ENCODE results near the gene TDRD9. TPM values are rescaled to one million over a fixed set of nuclear protein-coding genes. Genes with fewer than 3 reads are reported as not detected.

Gene TDRD9
- total RNA-seq, 2 experiments from 2014 or later = 0.16 to 0.54 TPM

DNA sequence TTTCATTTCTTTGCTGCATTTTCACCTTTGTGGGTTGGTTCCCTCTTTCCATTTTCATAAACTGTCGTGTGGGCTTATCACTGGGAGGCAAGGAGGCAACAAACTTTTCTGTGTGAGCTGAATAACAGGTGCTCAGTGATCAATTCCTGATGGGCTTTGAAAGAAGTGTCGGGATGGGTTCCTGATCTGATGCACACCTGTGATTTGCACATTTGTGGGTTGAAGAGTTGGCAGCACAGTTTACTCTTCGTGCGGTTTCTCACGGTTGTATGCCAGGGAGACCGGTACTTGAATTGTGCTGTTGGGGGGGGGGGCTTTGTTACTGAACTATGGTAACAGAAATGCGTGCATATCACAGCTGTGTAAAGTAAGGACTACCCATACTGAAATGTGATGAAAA is 141.3 kb downstream of the TDRD9 start:
- DNase-seq = no peak
- H3K27ac Mint-ChIP-seq = no peak overlapping the region
- H3K27me3 Mint-ChIP-seq = peaks cover 23% of the 10 kb centered on the region
- H3K9me3 Mint-ChIP-seq = peaks cover 16% of the 10 kb centered on the region
- H3K36me3 Mint-ChIP-seq = no peaks in the 10 kb centered on the region
- no peaks in the 10 kb centered on the region for H3K4me1 Mint-ChIP-seq
- H3K4me3 Mint-ChIP-seq = no peak overlapping the region

DNA sequence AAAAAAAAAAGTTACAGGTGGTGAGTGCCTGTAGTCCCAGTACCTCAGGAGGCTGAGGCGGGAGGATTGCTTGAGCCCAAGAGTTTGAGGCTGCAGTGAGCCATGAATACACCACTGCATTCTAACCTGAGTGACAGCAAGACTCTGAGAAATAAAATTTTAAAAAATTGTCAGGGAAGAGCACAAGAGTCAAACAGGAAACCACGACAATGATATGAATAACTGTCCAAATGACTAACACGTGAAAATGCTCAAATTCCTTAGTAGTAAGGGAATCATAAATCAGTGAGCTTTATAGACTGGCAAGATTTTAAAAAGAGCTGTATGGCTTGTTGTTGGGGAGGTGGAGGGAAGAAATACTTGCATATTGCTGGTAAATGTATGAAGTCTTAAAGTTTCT is 144.3 kb downstream of the TDRD9 start:
- Mint-ChIP-seq H3K27me3 (peaks cover 17% of the 10 kb centered on the region), H3K4me3 (no peak overlapping the region), H3K9me3 (peaks cover 9% of the 10 kb centered on the region), H3K36me3 (no peaks in the 10 kb centered on the region), H3K27ac (no peak overlapping the region), H3K4me1 (no peaks in the 10 kb centered on the region)
- DNase-seq = no peak

DNA sequence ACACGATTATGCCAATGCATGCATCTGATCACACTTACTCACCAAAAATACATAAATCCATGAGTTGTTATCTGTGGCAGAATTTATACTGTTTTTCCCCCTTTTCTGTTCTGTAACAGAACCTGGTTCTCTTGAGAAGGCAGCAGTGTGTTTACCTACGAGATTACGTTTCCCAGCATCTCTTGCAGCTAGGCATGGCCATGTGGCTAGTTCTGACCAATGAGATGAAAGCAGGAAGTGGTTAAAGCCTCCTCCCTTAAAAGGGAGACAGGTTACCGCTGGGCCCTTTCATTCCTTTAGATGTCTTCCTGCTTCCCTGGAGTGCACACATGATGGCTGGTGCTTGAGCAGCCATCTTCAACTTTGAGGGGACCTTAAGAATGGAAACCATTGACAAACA is 145.5 kb downstream of the TDRD9 start:
- H3K4me3 Mint-ChIP-seq = no peak overlapping the region

DNA sequence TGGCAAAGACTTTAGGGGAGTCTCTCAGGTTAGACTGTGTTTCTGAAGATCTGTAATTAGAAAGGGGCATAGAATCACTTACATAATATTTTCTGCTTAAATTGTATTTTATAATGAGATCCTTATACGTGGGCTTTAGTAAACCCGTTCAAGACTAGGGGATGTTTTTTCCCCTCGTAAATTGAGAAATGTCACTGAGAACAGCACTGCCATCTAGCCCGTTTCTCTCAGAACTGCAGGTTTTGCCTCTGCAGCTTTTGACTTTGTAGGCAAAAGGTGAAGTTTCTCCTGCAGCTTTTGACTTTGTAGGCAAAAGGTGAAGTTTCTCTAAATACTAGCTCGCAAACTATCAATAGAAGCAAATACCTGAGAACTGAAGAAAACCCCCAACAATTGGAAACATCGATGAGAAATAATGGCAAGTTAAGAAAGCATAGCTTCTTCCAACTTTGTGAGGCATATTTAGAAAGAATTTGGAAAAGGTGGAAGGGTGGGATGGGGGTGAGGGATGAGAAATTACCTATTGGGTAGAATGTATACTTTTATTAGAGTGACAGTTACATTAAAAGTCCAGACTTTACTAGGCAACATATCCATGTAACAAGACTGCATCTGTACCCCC is 147.4 kb downstream of the TDRD9 start:
- H3K27me3 Mint-ChIP-seq = peaks cover 10% of the 10 kb centered on the region
- DNase-seq = no peak
- H3K27ac Mint-ChIP-seq = no peak overlapping the region
- no peak overlapping the region for H3K4me3 Mint-ChIP-seq
- peaks cover 6% of the 10 kb centered on the region for H3K4me1 Mint-ChIP-seq
- H3K9me3 Mint-ChIP-seq = peaks cover 9% of the 10 kb centered on the region
- no peaks in the 10 kb centered on the region for H3K36me3 Mint-ChIP-seq

More for the DNA sequence above, 145.5 kb downstream of the TDRD9 start:
- Mint-ChIP-seq H3K36me3 (no peaks in the 10 kb centered on the region), H3K27ac (no peak overlapping the region), H3K4me1 (peaks cover 6% of the 10 kb centered on the region), H3K9me3 (peaks cover 9% of the 10 kb centered on the region), H3K27me3 (peaks cover 16% of the 10 kb centered on the region)
- DNase-seq = no peak

DNA sequence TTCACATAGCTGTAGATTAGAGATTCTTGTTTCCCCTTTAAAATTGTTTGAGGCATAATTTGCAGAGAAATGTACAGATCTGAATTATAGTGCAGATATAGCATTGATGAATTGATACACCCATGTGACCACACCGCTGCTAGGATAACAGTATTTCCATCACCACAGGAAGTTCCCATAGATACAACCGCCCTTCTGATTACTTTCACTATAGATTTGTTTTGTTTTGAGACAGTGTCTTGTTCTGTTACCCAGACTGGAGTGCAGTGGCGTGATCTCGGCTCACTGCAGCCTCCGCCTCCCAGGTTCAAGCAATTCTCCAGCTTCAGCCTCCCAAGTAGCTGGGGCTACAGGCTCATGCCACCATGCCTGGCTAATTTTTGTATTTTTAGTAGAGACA is 148.5 kb downstream of the TDRD9 start:
- Mint-ChIP-seq H3K36me3 (no peaks in the 10 kb centered on the region), H3K4me3 (no peak overlapping the region), H3K27ac (no peak overlapping the region), H3K4me1 (peaks cover 6% of the 10 kb centered on the region), H3K27me3 (peaks cover 10% of the 10 kb centered on the region), H3K9me3 (peaks cover 9% of the 10 kb centered on the region)
- DNase-seq = no peak

DNA sequence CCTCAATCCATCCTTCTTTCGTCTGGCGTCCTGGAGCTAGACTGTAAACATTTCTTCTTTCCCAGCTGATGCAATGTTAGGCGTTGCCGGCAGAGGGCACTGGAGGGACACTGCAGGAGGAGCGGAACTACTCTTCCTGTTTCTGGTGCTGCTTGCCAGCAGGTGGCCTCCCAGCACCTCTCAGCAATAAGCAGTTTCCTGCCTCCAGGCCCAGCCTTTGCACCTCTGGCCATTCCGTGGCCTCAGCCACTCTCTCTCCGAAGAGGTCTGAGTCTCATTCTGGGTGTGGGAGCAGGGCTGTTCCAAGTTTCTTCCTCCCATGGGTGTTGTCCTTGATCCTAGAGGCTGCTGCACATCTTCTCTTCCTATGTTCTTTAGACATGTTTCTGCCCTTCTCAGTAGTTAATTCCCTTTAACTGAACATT is 149.8 kb downstream of the TDRD9 start:
- Mint-ChIP-seq H3K27me3 (peaks cover 10% of the 10 kb centered on the region), H3K4me3 (no peak overlapping the region)

DNA sequence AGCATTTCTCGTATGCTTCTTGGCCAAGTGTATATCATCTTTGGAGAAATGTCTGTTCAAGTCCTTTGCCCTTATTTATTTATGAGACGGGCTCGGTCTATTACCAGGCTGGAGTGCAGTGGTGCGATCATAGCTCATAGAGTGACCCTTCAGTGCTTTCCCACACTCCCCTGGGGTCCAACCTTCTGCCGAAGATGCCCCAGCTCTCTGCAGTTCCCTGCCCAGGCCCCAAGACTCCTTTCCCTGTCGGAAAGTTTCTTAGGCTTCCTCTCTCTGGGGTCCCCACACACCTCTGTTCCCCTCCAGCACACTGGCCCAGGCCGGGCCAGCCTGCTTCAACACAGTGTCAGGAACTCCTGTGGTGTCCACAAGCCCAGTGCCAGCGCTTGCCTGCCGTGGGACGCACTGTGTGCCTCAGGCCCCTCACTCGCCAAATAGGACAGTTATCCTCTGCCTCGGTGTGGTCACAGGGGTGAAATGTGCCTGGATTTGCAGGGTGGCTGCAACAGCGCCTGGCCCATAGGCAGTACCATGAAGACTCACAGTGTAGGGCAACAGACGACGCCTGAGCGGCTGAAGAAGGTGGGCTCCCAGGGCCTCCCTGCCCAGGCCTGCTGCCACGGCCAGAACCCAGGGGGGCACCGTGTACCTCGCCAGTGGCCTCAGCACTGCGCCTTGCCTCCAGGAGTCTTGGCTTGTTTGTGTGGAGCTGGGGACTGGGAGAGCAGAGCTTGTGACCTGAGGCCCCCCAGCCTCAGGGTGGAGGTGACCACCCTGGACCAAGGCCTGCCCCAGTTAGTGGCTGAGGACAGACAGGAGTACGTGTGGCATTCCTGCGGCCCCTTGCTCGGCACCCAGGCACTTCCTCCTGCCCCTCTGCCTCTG is 152.4 kb downstream of the TDRD9 start:
- Mint-ChIP-seq H3K27me3 (peaks cover 22% of the 10 kb centered on the region), H3K27ac (no peak overlapping the region), H3K9me3 (no peaks in the 10 kb centered on the region), H3K4me3 (no peak overlapping the region), H3K4me1 (peaks cover 6% of the 10 kb centered on the region), H3K36me3 (no peaks in the 10 kb centered on the region)
- DNase-seq = no peak

More for the DNA sequence above, 149.8 kb downstream of the TDRD9 start:
- no peaks in the 10 kb centered on the region for H3K36me3 Mint-ChIP-seq
- no peak overlapping the region for H3K27ac Mint-ChIP-seq
- H3K9me3 Mint-ChIP-seq = peaks cover 4% of the 10 kb centered on the region
- H3K4me1 Mint-ChIP-seq = peaks cover 6% of the 10 kb centered on the region
- DNase-seq = peak; percentile 84

DNA sequence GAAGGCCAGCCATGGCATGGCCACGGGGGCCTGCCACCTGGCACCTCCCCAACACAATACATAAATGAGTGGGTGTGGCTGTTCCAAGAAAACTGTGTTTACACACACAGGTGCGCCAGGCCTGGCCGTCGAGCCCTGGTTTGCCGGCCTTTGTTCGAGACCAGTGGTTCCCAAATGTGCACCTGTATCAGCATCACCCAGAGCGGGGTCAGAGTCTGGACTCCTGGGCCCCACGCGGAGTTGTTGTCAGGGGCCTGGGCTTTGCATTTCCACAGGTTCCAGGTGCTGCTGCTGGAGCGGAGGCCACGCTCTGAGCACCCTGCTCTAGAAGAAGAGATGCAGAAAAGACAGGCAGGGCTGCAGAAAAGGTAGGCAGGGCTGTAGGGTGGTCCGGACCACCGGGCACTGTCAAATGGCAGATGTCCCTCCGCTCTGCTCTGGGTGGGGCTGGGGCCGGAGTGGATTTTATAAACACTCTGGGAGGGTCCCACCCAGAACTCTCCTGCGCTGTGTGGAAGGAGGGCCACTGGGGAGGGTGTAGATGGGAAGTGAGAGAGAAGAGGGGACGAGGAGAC is 153.1 kb downstream of the TDRD9 start:
- H3K36me3 Mint-ChIP-seq = no peaks in the 10 kb centered on the region
- no peak for DNase-seq
- no peak overlapping the region for H3K4me3 Mint-ChIP-seq

DNA sequence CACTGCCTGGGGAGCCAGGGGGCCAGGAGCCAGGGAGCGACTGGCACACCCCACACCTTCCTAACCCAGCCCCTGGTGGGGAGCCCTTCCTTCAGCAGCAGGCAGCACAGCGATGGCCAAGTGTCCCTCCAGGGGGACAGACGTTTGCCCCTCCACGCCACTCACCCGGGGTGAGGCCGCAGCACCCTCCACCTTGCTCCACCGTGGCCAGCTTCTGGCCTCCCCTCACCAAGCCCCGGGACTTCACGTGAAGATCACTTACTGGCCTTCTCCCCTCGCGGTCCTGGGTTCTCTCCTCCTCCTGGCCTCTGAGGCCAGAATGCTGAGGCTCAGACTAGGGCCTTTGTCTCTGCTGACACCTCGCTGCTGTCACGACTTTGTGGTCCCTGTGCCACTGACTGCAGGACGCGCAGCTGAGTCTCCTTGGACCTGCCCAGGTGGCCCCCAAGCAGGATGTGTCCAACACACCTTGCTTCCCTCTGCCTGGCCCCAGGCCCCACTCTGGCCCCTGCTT is 153.8 kb downstream of the TDRD9 start:
- Mint-ChIP-seq H3K4me3 (no peak overlapping the region), H3K4me1 (peaks cover 6% of the 10 kb centered on the region), H3K27ac (no peak overlapping the region), H3K27me3 (peaks cover 24% of the 10 kb centered on the region), H3K9me3 (no peaks in the 10 kb centered on the region), H3K36me3 (no peaks in the 10 kb centered on the region)
- DNase-seq = no peak

More for the DNA sequence above, 153.1 kb downstream of the TDRD9 start:
- Mint-ChIP-seq H3K27me3 (peaks cover 17% of the 10 kb centered on the region), H3K9me3 (no peaks in the 10 kb centered on the region), H3K27ac (no peak overlapping the region), H3K4me1 (peaks cover 6% of the 10 kb centered on the region)

DNA sequence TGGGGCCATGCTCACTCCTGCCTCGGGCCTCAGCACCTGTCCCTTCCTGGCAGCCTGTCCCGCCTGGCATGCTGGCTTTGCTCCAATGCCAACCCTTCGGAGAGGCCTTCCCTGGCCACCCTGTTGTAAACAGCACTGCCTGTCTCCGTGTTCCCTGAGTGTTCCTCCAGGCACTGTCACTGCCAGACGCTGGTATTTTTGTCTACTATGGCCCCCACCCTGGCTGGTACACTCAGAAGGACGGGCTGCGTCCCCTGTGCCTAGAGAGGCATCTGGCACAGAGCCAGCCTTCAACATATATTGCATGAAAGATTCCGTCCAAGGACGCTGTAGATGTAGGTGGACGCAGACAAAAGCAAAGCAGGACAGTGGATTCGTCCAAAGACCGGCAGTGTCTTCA is 154.6 kb downstream of the TDRD9 start:
- Mint-ChIP-seq H3K4me3 (no peak overlapping the region), H3K9me3 (no peaks in the 10 kb centered on the region), H3K27me3 (peaks cover 26% of the 10 kb centered on the region), H3K4me1 (peaks cover 5% of the 10 kb centered on the region), H3K36me3 (no peaks in the 10 kb centered on the region), H3K27ac (no peak overlapping the region)
- no peak for DNase-seq

DNA sequence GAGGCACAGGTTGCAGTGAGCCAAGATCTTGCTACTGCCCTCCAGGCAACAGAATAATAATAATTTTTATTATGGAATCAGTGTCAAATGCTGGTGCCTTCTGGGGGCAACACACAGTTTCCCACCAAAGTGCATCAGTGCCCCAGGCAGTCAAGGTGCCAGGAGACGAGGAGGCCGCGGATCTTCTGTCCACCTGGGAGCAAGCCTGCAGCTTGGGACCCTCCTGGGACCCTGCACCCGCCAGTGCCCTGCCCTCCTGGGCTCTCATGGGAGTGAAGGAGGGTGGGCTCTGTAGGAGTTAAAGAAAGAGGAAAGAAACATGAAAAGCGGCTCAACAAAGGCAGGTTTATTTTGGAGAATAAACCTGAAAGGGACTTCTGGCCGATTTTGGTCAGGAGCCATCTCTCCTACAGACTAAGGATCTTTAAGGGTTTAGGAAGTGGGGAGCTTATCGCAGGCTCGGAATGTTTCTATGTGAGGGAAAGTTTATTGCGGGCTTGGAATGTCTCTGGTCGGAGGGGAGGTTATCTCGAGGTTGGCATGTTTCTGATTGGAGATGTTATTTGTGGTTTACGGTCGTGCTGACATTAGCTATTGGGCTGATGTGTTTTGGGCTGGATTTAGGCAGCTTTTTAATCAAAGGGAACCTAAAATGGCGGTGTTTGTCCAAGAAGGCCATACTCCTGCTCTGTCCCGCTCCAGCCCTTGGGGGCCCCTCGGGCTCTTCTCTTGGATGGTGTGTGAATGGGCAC is 156.2 kb downstream of the TDRD9 start:
- H3K36me3 Mint-ChIP-seq = no peaks in the 10 kb centered on the region
- no peak overlapping the region for H3K27ac Mint-ChIP-seq
- no peak for DNase-seq
- no peak overlapping the region for H3K4me3 Mint-ChIP-seq
- no peaks in the 10 kb centered on the region for H3K9me3 Mint-ChIP-seq
- peaks cover 25% of the 10 kb centered on the region for H3K27me3 Mint-ChIP-seq
- no peaks in the 10 kb centered on the region for H3K4me1 Mint-ChIP-seq

DNA sequence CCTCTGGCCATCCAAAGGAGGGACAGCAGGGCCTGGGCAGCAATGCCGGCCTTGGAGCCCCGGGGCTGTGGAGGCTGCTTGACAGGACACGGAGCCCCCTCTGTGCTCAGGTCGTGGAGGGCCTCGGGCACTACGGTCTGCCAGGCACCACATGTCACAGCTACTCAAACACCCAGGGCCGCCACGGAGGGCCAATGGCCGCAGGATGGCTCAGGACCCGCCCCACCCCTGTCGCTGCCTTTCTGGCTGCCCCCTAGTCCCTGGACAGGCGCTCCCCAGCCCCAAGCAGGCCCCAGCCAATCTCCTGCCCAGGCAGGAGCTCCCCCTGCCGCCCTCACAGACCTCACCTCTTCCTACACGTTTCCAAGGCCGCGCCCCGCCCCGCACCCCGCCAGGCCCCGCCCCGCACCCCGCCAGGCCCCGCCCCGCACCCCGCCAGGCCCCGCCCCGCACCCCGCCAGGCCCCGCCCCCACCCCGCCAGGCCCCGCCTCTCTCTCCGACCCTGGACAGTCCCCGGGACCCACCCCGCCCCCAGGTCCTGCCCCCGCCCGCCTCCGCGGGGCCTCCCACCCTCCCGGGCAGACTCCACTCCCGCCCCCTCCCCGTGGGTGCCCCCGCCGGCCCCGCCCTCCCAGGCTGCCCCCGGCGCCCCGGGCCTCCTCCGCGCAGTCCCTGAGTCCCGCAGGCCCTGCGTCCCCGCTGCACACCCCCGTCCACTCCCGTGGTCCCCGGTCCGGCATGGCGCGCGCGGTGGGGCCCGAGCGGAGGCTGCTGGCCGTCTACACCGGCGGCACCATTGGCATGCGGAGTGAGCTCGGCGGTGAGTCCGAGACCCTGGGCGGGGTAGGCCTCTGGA is 157.0 kb downstream of the TDRD9 start, which contains the start of gene ASPG:
ASPG (plus strand) TSS at position 669 of the 857 bp plus-strand sequence; CDS start at position 740, 71 bp downstream.
- H3K4me3 Mint-ChIP-seq = no peak within 1 kb of the TSS
- H3K4me1 Mint-ChIP-seq = no peaks in the 10 kb centered on the region
- no peak within 1 kb of the TSS for H3K27ac Mint-ChIP-seq
- no peaks in the 10 kb centered on the region for H3K9me3 Mint-ChIP-seq
- H3K27me3 Mint-ChIP-seq = peaks cover 25% of the 10 kb centered on the region
- DNase-seq = no peak
- no peaks in the 10 kb centered on the region for H3K36me3 Mint-ChIP-seq

DNA sequence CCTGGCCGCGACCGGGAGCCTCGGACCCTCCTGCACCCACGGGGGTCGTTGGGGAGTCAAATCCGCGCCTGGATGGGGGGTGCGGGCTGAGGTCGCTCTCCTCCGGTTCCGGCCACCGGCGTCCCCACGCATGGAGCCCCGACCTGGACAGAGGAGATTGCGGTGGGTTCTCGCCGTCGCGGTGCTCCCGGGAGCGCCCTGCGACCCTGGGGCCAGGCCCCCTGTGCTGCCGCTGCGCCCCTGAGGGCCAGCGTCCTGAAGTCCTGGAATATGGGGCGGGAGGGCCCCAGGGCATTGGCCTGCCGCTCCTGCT is 157.6 kb downstream of the TDRD9 start:
- Mint-ChIP-seq H3K4me3 (no peak overlapping the region), H3K4me1 (no peaks in the 10 kb centered on the region), H3K27me3 (peaks cover 25% of the 10 kb centered on the region), H3K9me3 (no peaks in the 10 kb centered on the region), H3K27ac (no peak overlapping the region), H3K36me3 (no peaks in the 10 kb centered on the region)
- DNase-seq = no peak

DNA sequence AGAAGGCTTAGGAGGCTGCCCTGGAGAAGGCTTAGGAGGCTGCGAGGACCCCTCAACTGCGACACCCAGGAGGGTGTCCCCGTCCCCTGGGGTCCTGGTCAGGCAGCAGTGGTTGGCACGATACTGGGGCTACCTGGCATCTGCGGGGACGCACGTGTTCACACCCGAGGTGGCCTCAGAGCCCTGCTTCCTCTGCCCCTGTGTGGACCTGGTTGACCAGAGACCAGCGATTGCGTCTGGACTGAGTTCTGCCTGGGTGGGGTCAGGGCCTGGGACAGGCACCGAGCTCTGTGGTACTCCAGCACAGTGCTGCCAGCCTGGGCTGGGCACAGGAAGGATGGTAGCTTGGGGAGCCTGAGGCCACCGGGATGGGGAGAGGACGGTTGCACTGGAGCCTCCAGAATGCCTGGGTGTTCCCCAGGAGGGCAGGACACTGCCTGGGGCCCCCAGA is 158.0 kb downstream of the TDRD9 start:
- Mint-ChIP-seq H3K4me3 (no peak overlapping the region), H3K36me3 (no peaks in the 10 kb centered on the region), H3K27me3 (peaks cover 25% of the 10 kb centered on the region), H3K9me3 (no peaks in the 10 kb centered on the region), H3K4me1 (no peaks in the 10 kb centered on the region), H3K27ac (no peak overlapping the region)
- DNase-seq = no peak
